ENCODE results near the gene SNTG2.

- no peak for TF ChIP-seq CTCF (IDR thresholded peaks at IDR 0.05)
- no peak for TF ChIP-seq ZFX (IDR thresholded peaks at IDR 0.05; ENCODE audit: borderline replicate concordance)
Measured at GRCh38 chr2:1162246-1162645, 211.6 kb downstream of the SNTG2 start.

All from 22Rv1 (cell line).